Tibial nerve (tissue), 3 donors: Measurements from ENCODE around the gene RALA.

ENCODE experiments used
- CTCF ChIP-seq, 5 experiments: fragments of 200-600 bp in 3 of 5; fragments of 450-650 bp in 2 of 5; sonication (generic) in 3 of 5; IDR thresholded peaks; one replicate each; pipeline ENCODE4 v1.5.1; 2016 to 2019; ENCODE audit warnings: antibody characterized with exemption in 5 of 5, mild to moderate bottlenecking in 3 of 5, moderate library complexity in 2 of 5
- POLR2A ChIP-seq, 2 donors: fragments of 450-650 bp; IDR thresholded peaks; one replicate each; pipeline ENCODE4 v1.6.1; 2017; ENCODE audit warnings: antibody characterized with exemption in 2 of 2, mild to moderate bottlenecking in 2 of 2, moderate library complexity in 2 of 2

- TF ChIP-seq POLR2A (IDR thresholded peaks at IDR 0.05) (no peak), CTCF (IDR thresholded peaks at IDR 0.05) (no peak)
Measured at GRCh38 chr7:39637963-39638485, 14.7 kb downstream of the RALA start.
